GM12878 (cell line): Measurements from ENCODE around the gene YEATS4. TPM values are rescaled to one million over a fixed set of nuclear protein-coding genes. Genes with fewer than 3 reads are reported as not detected.

ENCODE experiments used
- ATAC-seq: fragments of 200-7000 bp; cut with Tn5 transposase; 3 replicates; pipeline ENCODE4 v1.9.1; 2020; ENCODE audit warnings: mild to moderate bottlenecking, moderate library complexity
- BruUV-seq: library from RNA; stranded (reverse); fragments of 400-500 nt; replicated peaks from 2 replicates; lab custom pipeline; 2021; lab: Mats Ljungman, UMichigan
- CTCF ChIA-PET: fragments of 300-600 bp; sonication (Branson Sonifier 250); formaldehyde crosslinking; extraction: SDS; loops from one replicate; lab custom pipeline; 2021; ENCODE audit warnings: inconsistent platforms; lab: Yijun Ruan, JAX
- POLR2A ChIA-PET: fragments of 350-600 bp; formaldehyde crosslinking; extraction: SDS; loops from one replicate; lab custom pipeline; 2021; ENCODE audit warnings: inconsistent platforms; lab: Charles Lee
- RAD21 ChIA-PET: fragments of 300-600 bp; sonication (Branson Sonifier 250); formaldehyde crosslinking; loops from one replicate; lab custom pipeline; 2023; ENCODE audit warnings: antibody characterized with exemption; ENCODE audit not compliant: unreplicated experiment; lab: Charles Lee
- SMC1A ChIA-PET: fragments of 300-600 bp; sonication (Branson Sonifier 250); formaldehyde crosslinking; loops from one replicate; lab custom pipeline; 2023; ENCODE audit not compliant: unreplicated experiment, uncharacterized antibody; lab: Charles Lee
- DNase-seq: peaks from one replicate; pipeline ENCODE4 v3.0.0-alpha.2; 2011; ENCODE audit warnings: low read depth, low spot score
- FAIRE-seq: peaks from 3 replicates; lab custom pipeline; 2011; peaks lifted over from hg19 to GRCh38; lab: Jason Lieb, UNC
- H2AFZ ChIP-seq: 2 replicates; pipeline ENCODE4 v1.6.0; 2011; ENCODE audit warnings: low read depth, low read length, control low read depth; ENCODE audit not compliant: control insufficient read depth
- H3K27ac ChIP-seq: 2 replicates; pipeline ENCODE4 v1.5.1; 2011; ENCODE audit warnings: control low read depth; ENCODE audit not compliant: control insufficient read depth, insufficient read depth
- H3K27me3 ChIP-seq, 2 experiments: replicated peaks in 1 of 2; 2 replicates each; pipeline versions ENCODE4 v1.6.0 to v1.6.1; 2011; ENCODE audit warnings: low read length in 1 of 2; ENCODE audit not compliant: control insufficient read depth in 2 of 2, insufficient read depth in 2 of 2
- H3K36me3 ChIP-seq, 2 experiments: 2 replicates each; pipeline ENCODE4 v1.5.1; 2011; ENCODE audit warnings: low read length in 1 of 2; ENCODE audit not compliant: control insufficient read depth in 2 of 2, insufficient read depth in 2 of 2
- H3K4me1 ChIP-seq: 2 replicates; pipeline ENCODE4 v1.6.1; 2011; ENCODE audit warnings: mild to moderate bottlenecking, low read length, moderate library complexity, mixed read lengths; ENCODE audit not compliant: control insufficient read depth, insufficient read depth
- H3K4me2 ChIP-seq: 2 replicates; pipeline ENCODE4 v1.6.0; 2011; ENCODE audit warnings: control low read depth; ENCODE audit not compliant: control insufficient read depth, insufficient read depth
- H3K4me3 ChIP-seq: fragments of 200-600 bp; sonication (generic); 2 replicates; pipeline ENCODE4 v1.5.1; 2016
- H3K79me2 ChIP-seq: 2 replicates; pipeline ENCODE4 v1.6.0; 2011; ENCODE audit warnings: low read length; ENCODE audit not compliant: control insufficient read depth, insufficient read depth
- H3K9ac ChIP-seq: 2 replicates; pipeline ENCODE4 v1.8.0; 2011; ENCODE audit warnings: low read length, control low read depth, mixed read lengths; ENCODE audit not compliant: control insufficient read depth, insufficient read depth
- H3K9me3 ChIP-seq: replicated peaks from 3 replicates; pipeline ENCODE4 v1.5.1; 2011; ENCODE audit warnings: mild to moderate bottlenecking, low read length; ENCODE audit not compliant: control insufficient read depth, insufficient read depth
- H4K20me1 ChIP-seq: 2 replicates; pipeline ENCODE4 v1.6.0; 2011; ENCODE audit not compliant: control insufficient read depth, insufficient read depth
- BACH1 ChIP-seq: fragments of 450-650 bp; IDR thresholded peaks from 2 replicates; pipeline ENCODE4 v1.6.1; 2017; ENCODE audit warnings: mild to moderate bottlenecking, borderline replicate concordance
- CBFB ChIP-seq: IDR thresholded peaks from 2 replicates; pipeline ENCODE4 v1.6.1; 2016; ENCODE audit warnings: antibody characterized with exemption, low read depth
- FOXK2 ChIP-seq: fragments of 450-650 bp; IDR thresholded peaks from 2 replicates; pipeline ENCODE4 v1.6.1; 2017; ENCODE audit warnings: mild to moderate bottlenecking, moderate library complexity
- IRF3 ChIP-seq: fragments of 450-650 bp; IDR thresholded peaks from 2 replicates; pipeline ENCODE4 v1.6.1; 2014; ENCODE audit warnings: mild to moderate bottlenecking
- JUND ChIP-seq: IDR thresholded peaks from 2 replicates; pipeline ENCODE4 v1.6.1; 2012; ENCODE audit warnings: low read depth, mild to moderate bottlenecking, low read length, improper control_type of control experiment, moderate library complexity
- KAT2A ChIP-seq: conservative IDR thresholded peaks from 2 replicates; pipeline ENCODE4 v1.6.1; 2011; ENCODE audit warnings: low read depth, low read length; ENCODE audit not compliant: control insufficient read depth
- PAX5 ChIP-seq: IDR thresholded peaks from 2 replicates; pipeline ENCODE4 v1.6.1; 2011; ENCODE audit warnings: low read depth, low read length, borderline replicate concordance
- PML ChIP-seq: IDR thresholded peaks from 2 replicates; pipeline ENCODE4 v1.6.1; 2012; ENCODE audit warnings: low read length, inconsistent platforms
- POLR2A ChIP-seq: IDR thresholded peaks from 2 replicates; pipeline ENCODE4 v1.6.1; 2011; ENCODE audit warnings: low read depth, mild to moderate bottlenecking, low read length
- POU2F2 ChIP-seq: IDR thresholded peaks from 3 replicates; pipeline ENCODE4 v1.6.1; 2011; ENCODE audit warnings: low read depth, mild to moderate bottlenecking, low read length, borderline replicate concordance
- RBBP5 ChIP-seq: fragments of 200-600 bp; sonication (generic); conservative IDR thresholded peaks from 2 replicates; pipeline ENCODE4 v1.6.1; 2016
- RUNX3 ChIP-seq: IDR thresholded peaks from 2 replicates; pipeline ENCODE4 v1.6.1; 2012; ENCODE audit warnings: low read length, inconsistent platforms
- STAT1 ChIP-seq: fragments of 450-650 bp; conservative IDR thresholded peaks from 2 replicates; pipeline ENCODE4 v1.6.1; 2014; ENCODE audit warnings: antibody characterized with exemption, mild to moderate bottlenecking
- ZNF622 ChIP-seq: fragments of 450-650 bp; IDR thresholded peaks from 2 replicates; pipeline ENCODE4 v1.6.1; 2017; ENCODE audit warnings: mild to moderate bottlenecking, inconsistent platforms
- ZZZ3 ChIP-seq: IDR thresholded peaks from 2 replicates; pipeline ENCODE4 v1.6.1; 2011; ENCODE audit warnings: low read depth; ENCODE audit not compliant: control insufficient read depth, insufficient read length
- WGBS: methylation state at CpG from one replicate; pipeline ENCODE4 v1.1.6; 2016; ENCODE audit warnings: low lambda C conversion rate; ENCODE audit not compliant: insufficient replicate concordance, insufficient coverage; ENCODE audit errors: missing lambda C conversion rate; 5-methylcytosine and 5-hydroxymethylcytosine counted together
- in situ Hi-C: fragments of 300-500 bp; cut with MboI; formaldehyde crosslinking; loops from 9 replicates; pipeline ENCODE4 v1.14.3; 2018; ENCODE audit warnings: mixed read lengths
- intact Hi-C: fragments of 100-400 bp; cut with micrococcal nuclease; formaldehyde crosslinking; loops from one replicate; pipeline ENCODE4 v1.14.2; 2022; ENCODE audit not compliant: unreplicated experiment
- polyA plus RNA-seq, 11 experiments: library from polyadenylated mRNA; depleted of rRNA in 4 of 11; unstranded in 6 of 11; stranded (reverse) in 5 of 11; fragments of >200 nt; fragmentation: Nextera tagmentation in 4 of 11; fragmentation: Illumina TruSeq in 1 of 11; extraction: Ambion mirVana in 4 of 11; extraction: Trizol in 1 of 11; gene quantifications; 1 replicate in 1 of 11; 2 replicates in 10 of 11; pipeline versions ENCODE4 v1.2.1 to v1.2.3, GENCODE V29; 2011 to 2016; ENCODE audit warnings: inconsistent platforms in 2 of 11, missing spikeins in 2 of 11, low read depth in 1 of 11
- total RNA-seq, 4 experiments: library from RNA; depleted of rRNA in 3 of 4; stranded (reverse); fragments of >200 nt in 3 of 4; fragmentation: Illumina TruSeq in 1 of 4; extraction: Trizol in 1 of 4; gene quantifications; 2 replicates each; pipeline versions ENCODE4 v1.2.1 to v1.2.3, GENCODE V29; 2013 to 2021

Gene YEATS4
- total and polyA plus RNA-seq, 10 of the 15 experiments (the other 5 are each of a cell fraction or from before 2014, with no cell fraction given) = 23.8 to 45.4 (median 36.8) TPM

GRCh38 chr12:69396041-69396440 is 36.5 kb downstream of the YEATS4 start:
- RAD21 ChIA-PET = interaction anchor here (1.4 kb wide), 1 partner anchor 10 kb away, joined by 3 read pairs; no protein-coding TSS in a partner anchor
- in situ Hi-C loops = no loop called here

GRCh38 chr12:69396963-69397362 is 37.4 kb downstream of the YEATS4 start:
- SMC1A ChIA-PET = interaction anchor here (1.1 kb wide), 1 partner anchor 38 kb away, joined by 3 read pairs; no protein-coding TSS in a partner anchor
- Histone ChIP-seq H3K9me3 (no peaks in the 10 kb centered on the region; the same call in none of the 3 replicates), H3K79me2 (no peaks in the 10 kb centered on the region), H3K4me1 (no peaks in the 10 kb centered on the region), H3K9ac (no peak overlapping the region), H3K4me3 (no peak overlapping the region), H3K27me3 (no peaks in the 10 kb centered on the region), H3K4me2 (no peak overlapping the region), H3K27ac (no peak overlapping the region), H4K20me1 (no peaks in the 10 kb centered on the region), H3K36me3 (no peaks in the 10 kb centered on the region), H2AFZ (no peak overlapping the region)
- POLR2A ChIA-PET = no interaction called here
- RAD21 ChIA-PET = no interaction called here
- BruUV-seq = no TSS peak
- intact Hi-C loops (no loop called here), in situ Hi-C loops (no loop called here)
- WGBS = 95% methylated on average over 3 of the region's 3 CpGs
- DNase-seq (no peak), FAIRE-seq (no peak), ATAC-seq (no peak)
- CTCF ChIA-PET = no interaction called here
- TF ChIP-seq POLR2A = no peak
- no peak for TF ChIP-seq POU2F2
- no peak for TF ChIP-seq CBFB
- TF ChIP-seq JUND = no peak
- no peak for TF ChIP-seq PAX5
- no peak for TF ChIP-seq PML
- TF ChIP-seq RUNX3 = no peak
- no peak for TF ChIP-seq KAT2A
- no peak for TF ChIP-seq BACH1

More at GRCh38 chr12:69396041-69396440, 36.5 kb downstream of the YEATS4 start:
- Histone ChIP-seq H3K79me2 (no peaks in the 10 kb centered on the region), H3K4me3 (no peak overlapping the region), H3K27ac (no peak overlapping the region), H2AFZ (no peak overlapping the region), H3K4me1 (no peaks in the 10 kb centered on the region), H4K20me1 (no peaks in the 10 kb centered on the region), H3K36me3 (0 out of 4 replicates have a peak, but pooled peaks cover 0 to 2% of the 10 kb centered on the region in 2 experiments), H3K4me2 (no peak overlapping the region), H3K9ac (no peak overlapping the region), H3K9me3 (no peaks in the 10 kb centered on the region; the same call in none of the 3 replicates), H3K27me3 (no peaks in the 10 kb centered on the region)
- intact Hi-C loops = no loop called here
- FAIRE-seq = no peak
- ChIA-PET CTCF (interaction anchor here (12.1 kb wide), 1 partner anchor 173 kb away, joined by 129 read pairs; no protein-coding TSS in a partner anchor), POLR2A (no interaction called here), SMC1A (interaction anchor here (1.1 to 1.2 kb wide), 3 partner anchors 10 to 175 kb away, joined by 3 to 4 read pairs (median 3); no protein-coding TSS in a partner anchor)
- ATAC-seq = no peak
- TF ChIP-seq RBBP5 (no peak), IRF3 (no peak), FOXK2 (no peak), ZNF622 (no peak), STAT1 (no peak), ZZZ3 (no peak)
- no TSS peak for BruUV-seq
- DNase-seq = no peak
- WGBS = 100% methylated on average over 1 of the region's 1 CpG
